NCI-H2107 treated with DMSO at 0.1 percent for 48 hours (cell line): Measurements from ENCODE around the gene GIGYF2.

Source experiments
- DNase-seq: peaks from one replicate; lab custom pipeline; 2025; ENCODE audit not compliant: unreplicated experiment; lab: John Stamatoyannopoulos, UW

GIGYF2 gene

DNA sequence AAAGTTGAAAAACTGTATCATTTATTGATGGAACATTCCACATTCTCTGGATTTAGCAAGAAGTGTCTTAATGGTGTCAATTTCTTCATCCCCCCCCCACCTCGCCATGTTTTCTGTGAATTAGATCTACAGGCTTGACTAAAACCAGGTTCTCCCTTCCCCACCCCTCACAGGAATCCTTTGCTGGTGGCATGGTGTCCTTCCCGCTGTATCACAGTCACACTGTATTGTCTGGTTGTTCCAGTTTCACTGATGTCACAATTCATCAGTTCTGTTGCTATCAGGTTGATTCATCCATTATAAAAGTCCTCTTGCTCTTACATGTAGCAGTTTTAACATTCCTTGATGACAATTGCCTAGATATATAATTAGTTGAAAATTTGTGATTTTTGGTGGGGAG is 166.9 kb downstream of the GIGYF2 start:
- no peak for DNase-seq

- no peak for DNase-seq
These were observed 168.0 kb downstream of the GIGYF2 start for GRCh38 chr2:232865165-232865564.

- DNase-seq = no peak
These were observed 169.0 kb downstream of the GIGYF2 start for GRCh38 chr2:232866104-232866503.

DNA sequence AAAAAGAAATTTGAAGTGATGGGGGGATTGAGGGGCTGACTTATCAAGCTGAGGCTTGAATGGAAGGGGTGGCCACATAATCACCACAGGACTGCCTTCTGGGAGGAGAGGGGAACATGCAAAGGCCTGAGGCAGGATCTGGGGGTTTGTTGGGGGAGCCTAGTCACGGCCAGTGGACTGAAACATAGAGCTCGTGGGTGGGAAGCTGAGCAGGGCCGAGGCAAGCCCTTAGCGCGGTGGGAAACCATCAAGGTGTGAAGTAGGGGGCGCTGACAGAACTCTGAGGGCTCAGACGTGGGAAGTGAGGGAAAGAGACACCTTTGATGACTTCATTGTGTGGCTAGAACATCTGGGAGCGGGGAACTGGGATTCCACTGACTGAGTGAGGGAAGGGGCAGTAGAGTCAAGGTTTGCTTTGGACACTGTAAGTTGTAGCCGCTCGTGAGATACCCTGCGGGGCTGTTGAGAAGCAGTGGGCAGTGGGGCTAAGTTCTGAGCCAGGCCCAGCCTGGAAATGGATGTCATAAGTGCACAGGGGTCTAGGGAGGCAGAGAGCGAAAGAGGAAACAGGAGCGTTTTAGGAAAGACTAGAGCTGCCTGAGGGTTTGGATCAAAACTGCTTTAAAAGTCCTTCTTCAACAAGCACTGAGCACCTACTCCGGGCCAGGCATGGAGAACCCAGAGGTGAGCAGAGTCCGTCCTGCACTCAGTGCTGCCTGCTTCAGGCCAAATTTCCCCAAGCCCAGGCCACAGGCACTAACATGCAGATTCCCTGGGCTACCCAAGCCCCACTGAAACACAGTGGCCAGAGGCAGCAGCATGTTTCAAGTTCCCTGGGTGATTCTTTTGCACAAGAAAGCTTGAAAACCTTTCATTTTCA is 172.2 kb downstream of the GIGYF2 start:
- no peak for DNase-seq

DNA sequence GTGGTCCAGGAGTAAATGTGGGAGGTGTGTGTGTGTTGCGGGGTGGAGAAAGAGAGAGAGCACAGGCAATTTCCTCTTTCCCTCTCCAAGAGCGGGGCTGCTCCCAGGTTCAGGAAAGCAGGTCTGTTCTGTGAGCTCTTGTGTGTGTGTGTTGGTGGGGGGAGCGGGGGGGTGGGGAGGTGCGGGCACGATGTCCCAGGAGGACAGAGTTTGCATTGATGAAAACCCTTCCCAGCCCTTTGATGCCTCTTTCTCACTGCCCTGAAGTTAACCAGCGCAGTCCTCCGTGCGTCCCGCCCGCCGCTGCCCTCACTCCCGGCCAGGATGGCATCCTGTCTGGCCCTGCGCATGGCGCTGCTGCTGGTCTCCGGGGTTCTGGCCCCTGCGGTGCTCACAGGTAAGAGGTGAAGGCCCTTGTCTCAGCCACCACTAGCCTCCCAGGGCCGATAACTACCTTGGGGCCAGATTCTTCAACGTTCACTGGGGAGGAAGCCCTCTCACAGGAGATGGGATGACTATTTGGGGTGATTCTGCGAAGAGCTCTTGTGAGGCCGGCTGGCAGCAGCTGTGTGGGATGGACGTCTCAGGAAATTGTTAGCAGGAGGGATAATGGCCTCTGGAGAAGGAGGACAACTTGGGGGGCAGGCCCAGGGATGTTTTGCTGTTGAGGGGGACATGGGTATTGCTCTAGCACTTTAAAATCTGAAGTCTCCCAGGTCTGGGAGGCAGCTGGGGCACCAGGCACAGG is 173.1 kb downstream of the GIGYF2 start, which contains the start of gene SNORC:
TSS of gene SNORC (plus strand) at position 247 of the 748 bp plus-strand sequence. CDS start at position 325, 78 bp downstream.
- DNase-seq = no peak

DNA sequence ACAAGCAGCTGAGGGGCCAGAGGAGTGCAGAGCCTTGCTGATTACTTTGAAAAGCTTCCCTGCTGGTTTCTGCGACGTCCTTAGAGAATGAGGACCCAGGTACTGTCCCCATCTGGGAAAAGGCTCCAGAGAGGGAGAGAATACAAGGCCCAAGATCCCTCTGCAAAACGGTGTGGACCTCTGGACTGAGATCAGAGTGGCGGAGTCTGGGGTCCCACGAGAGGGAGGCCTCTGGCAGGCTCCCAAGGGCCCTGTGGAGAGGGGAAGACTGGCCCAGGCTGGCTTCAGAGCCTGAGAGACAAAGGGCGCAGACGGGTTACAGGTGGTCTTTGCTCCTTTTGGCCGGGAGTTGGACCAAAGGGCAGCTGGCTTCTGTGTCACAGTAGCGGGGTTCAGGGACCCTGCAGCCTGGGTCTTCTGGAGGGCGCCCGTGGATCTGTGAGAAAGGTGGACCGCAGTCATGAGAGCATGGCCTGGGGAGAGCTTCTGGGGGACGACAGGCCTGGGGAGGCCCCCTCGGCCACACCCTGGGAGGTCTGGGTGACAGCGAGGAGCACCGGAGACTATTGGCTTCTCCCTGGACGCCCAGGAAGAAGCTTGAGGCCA is 173.7 kb downstream of the GIGYF2 start:
- DNase-seq = no peak

- no peak for DNase-seq
These were observed 174.3 kb downstream of the GIGYF2 start for GRCh38 chr2:232871418-232871834.

- DNase-seq = no peak
These were observed 175.0 kb downstream of the GIGYF2 start for GRCh38 chr2:232871835-232872736.

DNA sequence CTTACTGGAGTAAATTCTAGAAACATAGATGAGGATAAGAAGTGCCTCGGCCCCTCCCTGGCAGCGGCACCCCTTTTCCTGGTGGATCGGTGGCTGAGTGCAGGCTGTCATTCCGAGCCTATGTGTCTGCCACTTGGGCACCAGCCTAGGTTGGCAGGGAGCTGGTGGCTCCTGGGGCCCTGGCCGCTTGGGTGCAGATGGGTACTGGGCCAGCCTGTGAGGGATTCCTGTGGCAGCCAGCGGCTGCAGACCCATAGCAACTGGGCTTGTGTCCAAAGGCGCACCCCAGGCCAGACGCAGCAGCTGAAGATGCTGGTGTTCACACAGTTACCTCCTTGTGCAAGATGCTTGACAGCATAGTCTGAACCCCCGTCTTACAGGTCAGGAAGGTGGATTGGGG is 175.7 kb downstream of the GIGYF2 start:
- DNase-seq = no peak

DNA sequence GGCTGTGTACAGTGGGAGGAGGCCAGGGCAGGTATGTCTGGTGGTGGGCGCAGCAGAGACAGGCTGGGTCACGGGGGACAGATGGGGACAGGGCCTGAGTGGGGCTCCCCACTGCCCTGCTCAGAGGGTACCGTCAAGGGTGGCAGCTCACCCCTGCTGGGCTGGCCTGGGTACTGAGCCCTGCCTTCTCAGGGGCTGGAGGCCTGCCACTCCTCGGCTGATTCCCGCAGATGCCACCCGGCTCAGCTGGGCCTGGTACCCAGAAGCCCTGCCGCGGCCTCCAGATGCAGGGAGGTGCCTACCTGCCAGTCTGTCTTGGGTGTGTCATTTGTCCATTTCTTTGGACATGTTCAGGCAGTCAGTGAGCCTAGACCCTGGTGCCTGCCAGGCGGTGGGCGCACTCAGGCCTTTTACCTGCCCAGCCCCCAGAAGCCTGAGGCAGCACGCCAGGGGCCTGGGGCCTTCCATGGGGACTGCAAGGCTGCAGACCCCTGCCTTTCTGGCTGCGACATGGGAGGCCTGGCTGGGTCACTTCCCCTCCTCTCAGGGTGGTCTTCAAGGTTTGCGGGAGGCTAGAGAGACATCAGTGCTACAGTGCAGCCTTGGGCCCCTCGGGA is 176.3 kb downstream of the GIGYF2 start:
- no peak for DNase-seq

DNA sequence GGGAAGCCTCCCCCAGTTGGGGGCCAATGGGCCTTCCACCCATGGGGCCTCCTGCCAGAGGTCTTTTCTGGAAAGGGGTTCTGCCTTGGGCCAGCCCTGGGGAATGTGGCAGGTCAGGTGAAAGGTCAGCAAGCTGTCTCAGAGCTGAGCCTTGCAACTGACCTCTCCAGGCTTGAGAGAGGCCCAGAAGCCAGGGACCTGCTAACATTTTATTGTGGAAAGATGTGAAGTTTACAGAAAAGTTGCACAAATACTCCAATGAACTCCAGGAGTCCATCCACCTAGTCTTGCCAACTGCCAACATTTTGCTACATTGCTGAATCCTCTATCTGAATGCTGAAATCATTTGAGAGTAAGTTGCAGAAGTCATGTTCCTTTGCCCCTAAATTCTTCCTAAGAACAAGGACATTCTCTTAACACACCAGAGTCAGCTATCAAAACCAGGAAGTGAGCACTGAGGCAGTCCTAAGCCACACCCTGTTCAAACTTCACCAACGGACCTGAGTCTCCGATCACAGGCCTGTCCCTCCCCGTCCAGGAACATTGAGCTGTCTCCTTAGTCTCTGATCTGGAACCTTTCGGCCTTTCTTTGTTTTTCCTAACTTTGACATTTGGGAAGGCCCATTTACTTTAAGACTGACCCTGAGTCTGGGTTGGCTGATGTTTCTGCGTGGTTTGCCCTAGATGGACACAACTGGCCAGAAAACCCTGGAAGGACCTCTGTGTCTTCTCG is 176.9 kb downstream of the GIGYF2 start:
- no peak for DNase-seq

- DNase-seq = no peak
These were observed 177.6 kb downstream of the GIGYF2 start for GRCh38 chr2:232874677-232875223.

- no peak for DNase-seq
These were observed 178.4 kb downstream of the GIGYF2 start for GRCh38 chr2:232875256-232876121.

GRCh38 chr2:232876161-232876977 is 179.2 kb downstream of the GIGYF2 start:
- DNase-seq = no peak

DNA sequence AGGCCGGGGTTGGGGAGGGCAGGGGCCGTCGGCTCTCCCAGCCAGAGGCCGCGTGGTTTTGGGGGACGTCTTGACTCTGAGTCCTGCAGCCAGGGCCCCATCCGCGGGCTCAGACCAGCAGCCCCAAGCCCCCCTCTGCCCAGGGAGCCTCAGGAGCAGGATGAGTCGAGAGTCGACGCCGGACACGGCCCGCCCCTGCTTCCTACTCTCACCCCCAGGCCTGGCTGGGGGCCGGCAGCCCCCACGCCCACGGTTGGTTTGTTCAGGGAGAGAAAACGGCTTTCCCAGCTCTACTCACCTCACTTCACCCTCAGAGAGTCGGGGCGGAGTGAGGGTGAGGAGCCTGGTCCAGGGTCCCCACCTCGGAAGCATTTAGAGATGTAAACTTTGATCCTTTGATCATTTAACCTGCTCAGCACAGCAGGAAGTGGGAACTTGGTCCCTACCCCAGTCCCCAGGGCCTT is 179.9 kb downstream of the GIGYF2 start:
- DNase-seq = no peak

GRCh38 chr2:232877940-232878511 is 180.9 kb downstream of the GIGYF2 start:
- no peak for DNase-seq
